HEK293 (cell line): ENCODE results near the gene SSMEM1.

Experiments used
- CTCF ChIA-PET: fragments of 350-600 bp; formaldehyde crosslinking; extraction: SDS; loops from one replicate; lab custom pipeline; 2021; ENCODE audit warnings: antibody characterized with exemption; lab: Yijun Ruan, JAX
- POLR2A ChIA-PET: fragments of 300-600 bp; formaldehyde crosslinking; extraction: SDS; loops from one replicate; lab custom pipeline; 2020; ENCODE audit warnings: antibody characterized with exemption, inconsistent platforms; lab: Yijun Ruan, JAX
- H3K27ac ChIP-seq: fragments of 200-500 bp; sonication (Bioruptor generic); 2 replicates; pipeline ENCODE4 v1.5.1; 2014; ENCODE audit warnings: low read depth, low read length, control low read depth, inconsistent platforms; ENCODE audit errors: extremely low read depth
- H3K36me3 ChIP-seq, 2 experiments: fragments of 200-500 bp in 1 of 2; sonication (Bioruptor generic) in 1 of 2; 1 replicate in 1 of 2; 2 replicates in 1 of 2; pipeline ENCODE4 v1.5.1; 2014 to 2017; ENCODE audit warnings: inconsistent platforms in 2 of 2, low read length in 2 of 2; ENCODE audit not compliant: control insufficient read depth in 2 of 2, insufficient read depth in 1 of 2
- H3K4me1 ChIP-seq: fragments of 200-500 bp; sonication (Bioruptor generic); 2 replicates; pipeline ENCODE4 v1.5.1; 2014; ENCODE audit warnings: mild to moderate bottlenecking, low read length, inconsistent platforms; ENCODE audit not compliant: control insufficient read depth, insufficient read depth
- H3K4me3 ChIP-seq: 2 replicates; pipeline ENCODE4 v1.5.1; 2011; ENCODE audit warnings: low read depth, mild to moderate bottlenecking, control low read depth, low read length, moderate library complexity
- H3K9me3 ChIP-seq: fragments of 200-500 bp; sonication (Bioruptor generic); 2 replicates; pipeline ENCODE4 v1.5.1; 2014; ENCODE audit warnings: low read depth, low read length, inconsistent platforms; ENCODE audit not compliant: control insufficient read depth, insufficient read depth
- BCL11A ChIP-seq: fragments of 450-650 bp; formaldehyde crosslinking; IDR thresholded peaks from 2 replicates; pipeline ENCODE4 v1.5.1; 2016; ENCODE audit warnings: low read depth, missing biosample characterization, missing genetic modification characterization
- ZBTB21 ChIP-seq: fragments of 450-650 bp; formaldehyde crosslinking; IDR thresholded peaks from 2 replicates; pipeline ENCODE4 v1.5.1; 2017; ENCODE audit warnings: missing biosample characterization, missing genetic modification characterization
- ZFP37 ChIP-seq: fragments of 450-650 bp; formaldehyde crosslinking; IDR thresholded peaks from 2 replicates; pipeline ENCODE4 v1.5.1; 2016; ENCODE audit warnings: missing biosample characterization, missing genetic modification characterization
- ZNF132 ChIP-seq: fragments of 450-650 bp; formaldehyde crosslinking; IDR thresholded peaks from 2 replicates; pipeline ENCODE4 v1.5.1; 2017; ENCODE audit warnings: missing biosample characterization, missing genetic modification characterization, borderline replicate concordance
- ZNF19 ChIP-seq: fragments of 450-650 bp; formaldehyde crosslinking; IDR thresholded peaks from 2 replicates; pipeline ENCODE4; 2016; ENCODE audit warnings: missing biosample characterization, missing genetic modification characterization, low read depth
- ZNF23 ChIP-seq: fragments of 450-650 bp; formaldehyde crosslinking; IDR thresholded peaks from 2 replicates; pipeline ENCODE4 v1.5.1; 2016; ENCODE audit warnings: missing biosample characterization, missing genetic modification characterization, borderline replicate concordance
- ZNF24 ChIP-seq: fragments of 450-650 bp; formaldehyde crosslinking; IDR thresholded peaks from 2 replicates; pipeline ENCODE4 v1.5.1; 2016; ENCODE audit warnings: missing biosample characterization, missing genetic modification characterization
- ZNF248 ChIP-seq: fragments of 450-650 bp; formaldehyde crosslinking; IDR thresholded peaks from 2 replicates; pipeline ENCODE4 v1.5.1; 2017; ENCODE audit warnings: missing biosample characterization, missing genetic modification characterization
- ZNF433 ChIP-seq: fragments of 450-650 bp; formaldehyde crosslinking; IDR thresholded peaks from 2 replicates; pipeline ENCODE4 v1.5.1; 2016; ENCODE audit warnings: missing biosample characterization, missing genetic modification characterization, low read depth
- ZNF560 ChIP-seq: fragments of 450-650 bp; formaldehyde crosslinking; IDR thresholded peaks from 2 replicates; pipeline ENCODE4 v1.5.1; 2017; ENCODE audit warnings: missing biosample characterization, missing genetic modification characterization, borderline replicate concordance
- ZNF571 ChIP-seq: fragments of 450-650 bp; formaldehyde crosslinking; IDR thresholded peaks from 2 replicates; pipeline ENCODE4 v1.5.0; 2017; ENCODE audit warnings: missing biosample characterization, missing genetic modification characterization
- ZNF629 ChIP-seq: fragments of 450-650 bp; formaldehyde crosslinking; IDR thresholded peaks from 2 replicates; pipeline ENCODE4 v1.5.1; 2017; ENCODE audit warnings: missing biosample characterization, missing genetic modification characterization
- ZNF843 ChIP-seq: fragments of 450-650 bp; formaldehyde crosslinking; IDR thresholded peaks from 2 replicates; pipeline ENCODE4 v1.5.1; 2016; ENCODE audit warnings: missing biosample characterization, missing genetic modification characterization
- TF ChIP-seq, protein P1 (sequence below): fragments of 450-650 bp; formaldehyde crosslinking; IDR thresholded peaks from 2 replicates; pipeline ENCODE4 v1.5.1; 2016; ENCODE audit warnings: missing biosample characterization, missing genetic modification characterization
- TF ChIP-seq, protein P2 (sequence below): fragments of 450-650 bp; formaldehyde crosslinking; IDR thresholded peaks from 2 replicates; pipeline ENCODE4 v1.5.1; 2016; ENCODE audit warnings: missing biosample characterization, missing genetic modification characterization, borderline replicate concordance
- TF ChIP-seq, protein P3 (sequence below): fragments of 450-650 bp; formaldehyde crosslinking; IDR thresholded peaks from 2 replicates; pipeline ENCODE4 v1.5.1; 2016; ENCODE audit warnings: missing biosample characterization, missing genetic modification characterization
- TF ChIP-seq, protein P4 (sequence below): fragments of 450-650 bp; formaldehyde crosslinking; IDR thresholded peaks from 2 replicates; pipeline ENCODE4 v1.5.1; 2017; ENCODE audit warnings: missing biosample characterization, missing genetic modification characterization
- TF ChIP-seq, protein P5 (sequence below): fragments of 450-650 bp; formaldehyde crosslinking; IDR thresholded peaks from 2 replicates; pipeline ENCODE4 v1.5.1; 2017; ENCODE audit warnings: missing biosample characterization, missing genetic modification characterization
- TF ChIP-seq, protein P6 (sequence below): fragments of 450-650 bp; formaldehyde crosslinking; IDR thresholded peaks from 2 replicates; pipeline ENCODE4 v1.5.1; 2016; ENCODE audit warnings: missing biosample characterization, missing genetic modification characterization

The SSMEM1 gene, protein sequence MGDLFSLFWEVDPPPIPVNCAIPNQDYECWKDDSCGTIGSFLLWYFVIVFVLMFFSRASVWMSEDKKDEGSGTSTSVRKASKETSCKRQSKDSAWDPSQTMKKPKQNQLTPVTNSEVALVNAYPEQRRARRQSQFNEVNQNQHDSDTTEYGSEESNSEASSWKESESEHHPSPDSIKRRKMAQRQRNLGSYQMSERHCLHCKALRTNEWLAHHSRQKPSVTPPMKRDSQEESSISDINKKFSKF

DNA sequence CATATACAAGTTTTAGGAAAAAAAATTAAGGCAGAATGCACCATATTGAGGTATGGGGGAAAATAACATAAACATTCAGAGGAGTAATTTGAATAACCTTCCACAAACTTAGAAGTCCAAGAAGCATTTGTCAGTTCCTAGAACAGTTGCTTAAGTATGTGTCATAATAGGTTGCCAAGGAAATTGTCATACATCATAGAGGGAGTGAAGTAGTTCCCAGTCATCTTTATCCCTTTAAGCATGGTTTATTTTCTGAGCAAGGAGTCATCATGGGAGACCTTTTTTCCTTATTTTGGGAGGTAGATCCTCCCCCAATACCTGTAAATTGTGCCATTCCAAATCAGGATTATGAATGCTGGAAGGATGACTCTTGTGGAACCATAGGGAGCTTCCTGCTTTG lies at the start of gene SSMEM1:
SSMEM1 (plus strand) TSS at position 219 of the 400 bp plus-strand sequence; CDS start at position 270, 51 bp downstream.
- TF ChIP-seq ZNF23 (tag by site-specific recombination): no peak
- TF ChIP-seq ZNF433 (tag by site-specific recombination): no peak
- TF ChIP-seq BCL11A (tag by site-specific recombination): no peak
- TF ChIP-seq, protein P1, sequence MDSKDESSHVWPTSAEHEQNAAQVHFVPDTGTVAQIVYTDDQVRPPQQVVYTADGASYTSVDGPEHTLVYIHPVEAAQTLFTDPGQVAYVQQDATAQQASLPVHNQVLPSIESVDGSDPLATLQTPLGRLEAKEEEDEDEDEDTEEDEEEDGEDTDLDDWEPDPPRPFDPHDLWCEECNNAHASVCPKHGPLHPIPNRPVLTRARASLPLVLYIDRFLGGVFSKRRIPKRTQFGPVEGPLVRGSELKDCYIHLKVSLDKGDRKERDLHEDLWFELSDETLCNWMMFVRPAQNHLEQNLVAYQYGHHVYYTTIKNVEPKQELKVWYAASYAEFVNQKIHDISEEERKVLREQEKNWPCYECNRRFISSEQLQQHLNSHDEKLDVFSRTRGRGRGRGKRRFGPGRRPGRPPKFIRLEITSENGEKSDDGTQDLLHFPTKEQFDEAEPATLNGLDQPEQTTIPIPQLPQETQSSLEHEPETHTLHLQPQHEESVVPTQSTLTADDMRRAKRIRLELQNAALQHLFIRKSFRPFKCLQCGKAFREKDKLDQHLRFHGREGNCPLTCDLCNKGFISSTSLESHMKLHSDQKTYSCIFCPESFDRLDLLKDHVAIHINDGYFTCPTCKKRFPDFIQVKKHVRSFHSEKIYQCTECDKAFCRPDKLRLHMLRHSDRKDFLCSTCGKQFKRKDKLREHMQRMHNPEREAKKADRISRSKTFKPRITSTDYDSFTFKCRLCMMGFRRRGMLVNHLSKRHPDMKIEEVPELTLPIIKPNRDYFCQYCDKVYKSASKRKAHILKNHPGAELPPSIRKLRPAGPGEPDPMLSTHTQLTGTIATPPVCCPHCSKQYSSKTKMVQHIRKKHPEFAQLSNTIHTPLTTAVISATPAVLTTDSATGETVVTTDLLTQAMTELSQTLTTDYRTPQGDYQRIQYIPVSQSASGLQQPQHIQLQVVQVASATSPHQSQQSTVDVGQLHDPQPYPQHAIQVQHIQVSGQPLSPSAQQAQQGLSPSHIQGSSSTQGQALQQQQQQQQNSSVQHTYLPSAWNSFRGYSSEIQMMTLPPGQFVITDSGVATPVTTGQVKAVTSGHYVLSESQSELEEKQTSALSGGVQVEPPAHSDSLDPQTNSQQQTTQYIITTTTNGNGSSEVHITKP (tag by site-specific recombination): peak; percentile 63
- no peak within 1 kb of the TSS for H3K27ac ChIP-seq
- CTCF ChIA-PET: interaction anchor here (0.6 to 1.2 kb wide), 2 partner anchors 9 to 136 kb away, joined by 3 read pairs; no protein-coding TSS in a partner anchor
- H3K4me1 ChIP-seq: no peaks in the 10 kb centered on the region
- peaks cover 3 to 11% of the 10 kb centered on the region in 2 experiments; a peak in 2 of 3 replicates for H3K36me3 ChIP-seq
- POLR2A ChIA-PET: no interaction called here
- H3K9me3 ChIP-seq: no peaks in the 10 kb centered on the region
- no peak within 1 kb of the TSS for H3K4me3 ChIP-seq

DNA sequence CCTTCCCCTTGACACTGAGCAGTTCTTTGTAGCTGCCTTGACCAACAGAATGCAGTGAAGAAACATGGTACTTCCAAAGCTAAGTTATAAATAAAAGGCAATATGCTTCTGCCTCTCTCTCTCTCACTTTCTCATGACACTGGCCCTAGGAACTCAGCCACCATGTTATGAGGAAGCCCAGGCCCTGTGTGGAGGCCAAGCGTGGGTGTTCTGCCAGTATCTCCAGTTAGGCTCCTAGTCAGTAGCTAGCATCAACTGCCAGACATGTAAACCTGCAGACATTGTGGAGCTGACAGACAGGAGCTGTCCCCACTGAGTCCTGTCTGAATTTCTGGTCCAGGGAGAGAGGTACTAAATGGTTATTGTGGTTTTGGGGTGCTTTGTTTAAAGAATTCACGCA lies 47.6 kb upstream of the SSMEM1 start:
- Histone ChIP-seq H3K27ac (no peak overlapping the region), H3K36me3 (peaks cover 3 to 38% of the 10 kb centered on the region in 2 experiments), H3K4me1 (no peaks in the 10 kb centered on the region), H3K4me3 (no peak overlapping the region), H3K9me3 (no peaks in the 10 kb centered on the region)
- TF ChIP-seq ZNF571 (tag by site-specific recombination): no peak
- TF ChIP-seq ZNF132 (tag by site-specific recombination): no peak
- no peak for TF ChIP-seq ZFP37 (tag by site-specific recombination)
- no peak for TF ChIP-seq ZBTB21 (tag by site-specific recombination)
- TF ChIP-seq, protein P2, sequence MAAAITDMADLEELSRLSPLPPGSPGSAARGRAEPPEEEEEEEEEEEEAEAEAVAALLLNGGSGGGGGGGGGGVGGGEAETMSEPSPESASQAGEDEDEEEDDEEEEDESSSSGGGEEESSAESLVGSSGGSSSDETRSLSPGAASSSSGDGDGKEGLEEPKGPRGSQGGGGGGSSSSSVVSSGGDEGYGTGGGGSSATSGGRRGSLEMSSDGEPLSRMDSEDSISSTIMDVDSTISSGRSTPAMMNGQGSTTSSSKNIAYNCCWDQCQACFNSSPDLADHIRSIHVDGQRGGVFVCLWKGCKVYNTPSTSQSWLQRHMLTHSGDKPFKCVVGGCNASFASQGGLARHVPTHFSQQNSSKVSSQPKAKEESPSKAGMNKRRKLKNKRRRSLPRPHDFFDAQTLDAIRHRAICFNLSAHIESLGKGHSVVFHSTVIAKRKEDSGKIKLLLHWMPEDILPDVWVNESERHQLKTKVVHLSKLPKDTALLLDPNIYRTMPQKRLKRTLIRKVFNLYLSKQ (tag by site-specific recombination): no peak
- TF ChIP-seq, protein P3, sequence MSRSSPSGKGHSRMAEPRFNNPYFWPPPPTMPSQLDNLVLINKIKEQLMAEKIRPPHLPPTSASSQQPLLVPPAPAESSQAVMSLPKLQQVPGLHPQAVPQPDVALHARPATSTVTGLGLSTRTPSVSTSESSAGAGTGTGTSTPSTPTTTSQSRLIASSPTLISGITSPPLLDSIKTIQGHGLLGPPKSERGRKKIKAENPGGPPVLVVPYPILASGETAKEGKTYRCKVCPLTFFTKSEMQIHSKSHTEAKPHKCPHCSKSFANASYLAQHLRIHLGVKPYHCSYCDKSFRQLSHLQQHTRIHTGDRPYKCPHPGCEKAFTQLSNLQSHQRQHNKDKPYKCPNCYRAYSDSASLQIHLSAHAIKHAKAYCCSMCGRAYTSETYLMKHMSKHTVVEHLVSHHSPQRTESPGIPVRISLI: no peak
- TF ChIP-seq ZNF24 (tag by site-specific recombination): no peak
- no peak for TF ChIP-seq ZNF248
- POLR2A ChIA-PET: no interaction called here
- CTCF ChIA-PET: interaction anchor here (1.2 kb wide), 1 partner anchor 98 kb away, joined by 3 read pairs; no protein-coding TSS in a partner anchor

DNA sequence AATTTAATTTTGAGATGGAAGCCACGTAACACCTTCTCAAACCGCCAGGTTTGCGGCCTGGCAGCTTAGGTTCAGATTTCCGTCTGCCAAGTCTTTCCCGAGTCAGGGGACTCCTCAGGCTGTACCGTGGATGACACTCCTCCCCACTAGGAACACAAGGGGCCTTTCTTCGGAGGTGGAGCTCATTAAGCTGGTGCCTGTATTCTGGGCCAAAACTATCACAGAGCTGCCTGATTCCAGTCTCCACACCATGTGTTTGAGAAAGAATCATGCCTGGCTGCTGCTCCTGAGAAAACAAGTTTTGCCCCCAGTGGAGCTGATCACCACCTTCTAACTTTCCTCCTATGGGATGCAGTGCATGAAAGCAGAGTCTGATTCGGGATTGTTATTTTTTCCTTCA lies 47.2 kb upstream of the SSMEM1 start:
- peaks cover 3 to 39% of the 10 kb centered on the region in 2 experiments for H3K36me3 ChIP-seq
- ChIA-PET POLR2A (no interaction called here), CTCF (interaction anchor here (0.6 to 1.2 kb wide), 3 partner anchors 25 to 602 kb away, joined by 3 to 4 read pairs (median 3); no protein-coding TSS in a partner anchor)
- no peak for TF ChIP-seq ZNF629 (tag by site-specific recombination)
- no peak for TF ChIP-seq ZNF19 (tag by site-specific recombination)
- TF ChIP-seq, protein P4, sequence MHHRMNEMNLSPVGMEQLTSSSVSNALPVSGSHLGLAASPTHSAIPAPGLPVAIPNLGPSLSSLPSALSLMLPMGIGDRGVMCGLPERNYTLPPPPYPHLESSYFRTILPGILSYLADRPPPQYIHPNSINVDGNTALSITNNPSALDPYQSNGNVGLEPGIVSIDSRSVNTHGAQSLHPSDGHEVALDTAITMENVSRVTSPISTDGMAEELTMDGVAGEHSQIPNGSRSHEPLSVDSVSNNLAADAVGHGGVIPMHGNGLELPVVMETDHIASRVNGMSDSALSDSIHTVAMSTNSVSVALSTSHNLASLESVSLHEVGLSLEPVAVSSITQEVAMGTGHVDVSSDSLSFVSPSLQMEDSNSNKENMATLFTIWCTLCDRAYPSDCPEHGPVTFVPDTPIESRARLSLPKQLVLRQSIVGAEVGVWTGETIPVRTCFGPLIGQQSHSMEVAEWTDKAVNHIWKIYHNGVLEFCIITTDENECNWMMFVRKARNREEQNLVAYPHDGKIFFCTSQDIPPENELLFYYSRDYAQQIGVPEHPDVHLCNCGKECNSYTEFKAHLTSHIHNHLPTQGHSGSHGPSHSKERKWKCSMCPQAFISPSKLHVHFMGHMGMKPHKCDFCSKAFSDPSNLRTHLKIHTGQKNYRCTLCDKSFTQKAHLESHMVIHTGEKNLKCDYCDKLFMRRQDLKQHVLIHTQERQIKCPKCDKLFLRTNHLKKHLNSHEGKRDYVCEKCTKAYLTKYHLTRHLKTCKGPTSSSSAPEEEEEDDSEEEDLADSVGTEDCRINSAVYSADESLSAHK: no peak
- TF ChIP-seq, protein P5, sequence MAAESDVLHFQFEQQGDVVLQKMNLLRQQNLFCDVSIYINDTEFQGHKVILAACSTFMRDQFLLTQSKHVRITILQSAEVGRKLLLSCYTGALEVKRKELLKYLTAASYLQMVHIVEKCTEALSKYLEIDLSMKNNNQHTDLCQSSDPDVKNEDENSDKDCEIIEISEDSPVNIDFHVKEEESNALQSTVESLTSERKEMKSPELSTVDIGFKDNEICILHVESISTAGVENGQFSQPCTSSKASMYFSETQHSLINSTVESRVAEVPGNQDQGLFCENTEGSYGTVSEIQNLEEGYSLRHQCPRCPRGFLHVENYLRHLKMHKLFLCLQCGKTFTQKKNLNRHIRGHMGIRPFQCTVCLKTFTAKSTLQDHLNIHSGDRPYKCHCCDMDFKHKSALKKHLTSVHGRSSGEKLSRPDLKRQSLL (tag by site-specific recombination): no peak
- TF ChIP-seq ZNF843 (tag by site-specific recombination): no peak
- TF ChIP-seq, protein P6, sequence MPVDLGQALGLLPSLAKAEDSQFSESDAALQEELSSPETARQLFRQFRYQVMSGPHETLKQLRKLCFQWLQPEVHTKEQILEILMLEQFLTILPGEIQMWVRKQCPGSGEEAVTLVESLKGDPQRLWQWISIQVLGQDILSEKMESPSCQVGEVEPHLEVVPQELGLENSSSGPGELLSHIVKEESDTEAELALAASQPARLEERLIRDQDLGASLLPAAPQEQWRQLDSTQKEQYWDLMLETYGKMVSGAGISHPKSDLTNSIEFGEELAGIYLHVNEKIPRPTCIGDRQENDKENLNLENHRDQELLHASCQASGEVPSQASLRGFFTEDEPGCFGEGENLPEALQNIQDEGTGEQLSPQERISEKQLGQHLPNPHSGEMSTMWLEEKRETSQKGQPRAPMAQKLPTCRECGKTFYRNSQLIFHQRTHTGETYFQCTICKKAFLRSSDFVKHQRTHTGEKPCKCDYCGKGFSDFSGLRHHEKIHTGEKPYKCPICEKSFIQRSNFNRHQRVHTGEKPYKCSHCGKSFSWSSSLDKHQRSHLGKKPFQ: no peak
- TF ChIP-seq ZNF560 (tag by site-specific recombination): no peak

More for the DNA sequence above, 47.2 kb upstream of the SSMEM1 start:
- no peaks in the 10 kb centered on the region for H3K9me3 ChIP-seq
- H3K27ac ChIP-seq: no peak overlapping the region
- H3K4me1 ChIP-seq: no peaks in the 10 kb centered on the region
- no peak overlapping the region for H3K4me3 ChIP-seq
